GM12878 (cell line): Measurements from ENCODE around the gene CNTNAP2.

Experiments used
- FOXK2 ChIP-seq: fragments of 450-650 bp; IDR thresholded peaks from 2 replicates; pipeline ENCODE4 v1.6.1; 2017; ENCODE audit warnings: mild to moderate bottlenecking, moderate library complexity
- NR2F1 ChIP-seq: fragments of 450-650 bp; conservative IDR thresholded peaks from 2 replicates; pipeline ENCODE4 v1.6.1; 2017; ENCODE audit warnings: mild to moderate bottlenecking
- ZNF274 ChIP-seq: IDR thresholded peaks from one replicate; pipeline ENCODE4 v1.8.0; 2011; ENCODE audit not compliant: insufficient read length, insufficient read depth
- TF ChIP-seq, protein P1 (sequence below), 3 experiments: IDR thresholded peaks in 2 of 3; conservative IDR thresholded peaks in 1 of 3; 2 replicates each; pipeline ENCODE4 v1.5.1; 2011; ENCODE audit warnings: low read depth in 3 of 3, low read length in 3 of 3, mild to moderate bottlenecking in 3 of 3, control low read depth in 2 of 3, moderate library complexity in 2 of 3, inconsistent platforms in 1 of 3, mixed read lengths in 1 of 3; ENCODE audit not compliant: control insufficient read depth in 2 of 3, insufficient read depth in 1 of 3; ENCODE audit errors: extremely low read depth in 1 of 3
- TF ChIP-seq, protein P2 (sequence below): IDR thresholded peaks from 2 replicates; pipeline ENCODE4 v1.6.1; 2012; ENCODE audit warnings: mild to moderate bottlenecking, low read depth, low read length
- TF ChIP-seq, protein P3 (sequence below): fragments of 450-650 bp; IDR thresholded peaks from 2 replicates; pipeline ENCODE4 v1.6.1; 2016; ENCODE audit warnings: mild to moderate bottlenecking

DNA sequence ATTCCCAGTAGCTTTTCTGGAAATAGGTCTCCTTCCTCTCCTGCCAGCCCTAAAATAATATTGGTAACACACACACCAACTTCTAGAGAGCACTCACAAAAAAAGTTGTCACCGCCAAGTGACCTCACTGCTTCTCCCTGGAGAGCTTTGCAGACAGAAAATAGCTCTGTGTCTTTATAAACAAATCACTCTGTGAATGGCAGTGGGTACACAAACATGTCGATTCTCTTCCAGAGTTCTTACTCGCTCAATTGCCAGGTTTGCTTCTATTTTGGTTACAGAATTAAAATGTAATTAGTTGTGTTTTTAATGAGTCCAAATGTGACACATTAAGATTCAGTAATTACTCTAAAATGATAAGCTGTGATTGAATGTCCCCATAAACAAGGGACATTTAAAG lies 1824.8 kb downstream of the CNTNAP2 start:
- TF ChIP-seq, protein P1, sequence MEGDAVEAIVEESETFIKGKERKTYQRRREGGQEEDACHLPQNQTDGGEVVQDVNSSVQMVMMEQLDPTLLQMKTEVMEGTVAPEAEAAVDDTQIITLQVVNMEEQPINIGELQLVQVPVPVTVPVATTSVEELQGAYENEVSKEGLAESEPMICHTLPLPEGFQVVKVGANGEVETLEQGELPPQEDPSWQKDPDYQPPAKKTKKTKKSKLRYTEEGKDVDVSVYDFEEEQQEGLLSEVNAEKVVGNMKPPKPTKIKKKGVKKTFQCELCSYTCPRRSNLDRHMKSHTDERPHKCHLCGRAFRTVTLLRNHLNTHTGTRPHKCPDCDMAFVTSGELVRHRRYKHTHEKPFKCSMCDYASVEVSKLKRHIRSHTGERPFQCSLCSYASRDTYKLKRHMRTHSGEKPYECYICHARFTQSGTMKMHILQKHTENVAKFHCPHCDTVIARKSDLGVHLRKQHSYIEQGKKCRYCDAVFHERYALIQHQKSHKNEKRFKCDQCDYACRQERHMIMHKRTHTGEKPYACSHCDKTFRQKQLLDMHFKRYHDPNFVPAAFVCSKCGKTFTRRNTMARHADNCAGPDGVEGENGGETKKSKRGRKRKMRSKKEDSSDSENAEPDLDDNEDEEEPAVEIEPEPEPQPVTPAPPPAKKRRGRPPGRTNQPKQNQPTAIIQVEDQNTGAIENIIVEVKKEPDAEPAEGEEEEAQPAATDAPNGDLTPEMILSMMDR (IDR thresholded peaks at IDR 0.05 in 2 of 3, conservative IDR thresholded peaks at IDR 0.05 in 1 of 3; ENCODE audit: control insufficient read depth in 2 of 3, extremely low read depth in 1 of 3, insufficient read depth in 1 of 3, low read depth in 3 of 3, low read length in 3 of 3) = no peak
- TF ChIP-seq, protein P2, sequence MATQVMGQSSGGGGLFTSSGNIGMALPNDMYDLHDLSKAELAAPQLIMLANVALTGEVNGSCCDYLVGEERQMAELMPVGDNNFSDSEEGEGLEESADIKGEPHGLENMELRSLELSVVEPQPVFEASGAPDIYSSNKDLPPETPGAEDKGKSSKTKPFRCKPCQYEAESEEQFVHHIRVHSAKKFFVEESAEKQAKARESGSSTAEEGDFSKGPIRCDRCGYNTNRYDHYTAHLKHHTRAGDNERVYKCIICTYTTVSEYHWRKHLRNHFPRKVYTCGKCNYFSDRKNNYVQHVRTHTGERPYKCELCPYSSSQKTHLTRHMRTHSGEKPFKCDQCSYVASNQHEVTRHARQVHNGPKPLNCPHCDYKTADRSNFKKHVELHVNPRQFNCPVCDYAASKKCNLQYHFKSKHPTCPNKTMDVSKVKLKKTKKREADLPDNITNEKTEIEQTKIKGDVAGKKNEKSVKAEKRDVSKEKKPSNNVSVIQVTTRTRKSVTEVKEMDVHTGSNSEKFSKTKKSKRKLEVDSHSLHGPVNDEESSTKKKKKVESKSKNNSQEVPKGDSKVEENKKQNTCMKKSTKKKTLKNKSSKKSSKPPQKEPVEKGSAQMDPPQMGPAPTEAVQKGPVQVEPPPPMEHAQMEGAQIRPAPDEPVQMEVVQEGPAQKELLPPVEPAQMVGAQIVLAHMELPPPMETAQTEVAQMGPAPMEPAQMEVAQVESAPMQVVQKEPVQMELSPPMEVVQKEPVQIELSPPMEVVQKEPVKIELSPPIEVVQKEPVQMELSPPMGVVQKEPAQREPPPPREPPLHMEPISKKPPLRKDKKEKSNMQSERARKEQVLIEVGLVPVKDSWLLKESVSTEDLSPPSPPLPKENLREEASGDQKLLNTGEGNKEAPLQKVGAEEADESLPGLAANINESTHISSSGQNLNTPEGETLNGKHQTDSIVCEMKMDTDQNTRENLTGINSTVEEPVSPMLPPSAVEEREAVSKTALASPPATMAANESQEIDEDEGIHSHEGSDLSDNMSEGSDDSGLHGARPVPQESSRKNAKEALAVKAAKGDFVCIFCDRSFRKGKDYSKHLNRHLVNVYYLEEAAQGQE = no peak
- TF ChIP-seq ZNF274 (no peak), FOXK2 (no peak), NR2F1 (no peak)
- TF ChIP-seq, protein P3, sequence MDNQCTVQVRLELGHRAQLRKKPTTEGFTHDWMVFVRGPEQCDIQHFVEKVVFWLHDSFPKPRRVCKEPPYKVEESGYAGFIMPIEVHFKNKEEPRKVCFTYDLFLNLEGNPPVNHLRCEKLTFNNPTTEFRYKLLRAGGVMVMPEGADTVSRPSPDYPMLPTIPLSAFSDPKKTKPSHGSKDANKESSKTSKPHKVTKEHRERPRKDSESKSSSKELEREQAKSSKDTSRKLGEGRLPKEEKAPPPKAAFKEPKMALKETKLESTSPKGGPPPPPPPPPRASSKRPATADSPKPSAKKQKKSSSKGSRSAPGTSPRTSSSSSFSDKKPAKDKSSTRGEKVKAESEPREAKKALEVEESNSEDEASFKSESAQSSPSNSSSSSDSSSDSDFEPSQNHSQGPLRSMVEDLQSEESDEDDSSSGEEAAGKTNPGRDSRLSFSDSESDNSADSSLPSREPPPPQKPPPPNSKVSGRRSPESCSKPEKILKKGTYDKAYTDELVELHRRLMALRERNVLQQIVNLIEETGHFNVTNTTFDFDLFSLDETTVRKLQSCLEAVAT = no peak
